OCI-LY3 (cell line): ENCODE results near the gene BMPER.

Experiments used
- H2AFZ ChIP-seq: fragments of 200-600, 300-600 bp; shearing (Covaris generic); 2 replicates; pipeline ENCODE4 v1.6.0; 2014; ENCODE audit warnings: antibody characterized with exemption, low read depth, low read length
- H3K27ac ChIP-seq: fragments of 200-600, 300-600 bp; sonication (generic); 2 replicates; pipeline ENCODE4 v1.5.1; 2014; ENCODE audit warnings: mild to moderate bottlenecking, low read length, moderate library complexity, mixed read lengths
- H3K27me3 ChIP-seq: fragments of 200-600, 300-600 bp; sonication (generic); 2 replicates; pipeline ENCODE4 v1.6.1; 2014; ENCODE audit warnings: low read depth, low read length, mixed read lengths
- H3K36me3 ChIP-seq: fragments of 200-600, 300-600 bp; sonication (generic); replicated peaks from 2 replicates; pipeline ENCODE3; 2014; ENCODE audit warnings: low read depth, low read length, mixed read lengths
- H3K4me1 ChIP-seq: fragments of 300-600, 200-600 bp; sonication (generic); 2 replicates; pipeline ENCODE4 v1.6.1; 2014; ENCODE audit warnings: low read length, mixed read lengths
- H3K4me2 ChIP-seq: fragments of 200-600, 300-600 bp; sonication (generic); 2 replicates; pipeline ENCODE4 v1.6.1; 2014; ENCODE audit warnings: low read length, mixed read lengths
- H3K4me3 ChIP-seq: fragments of 300-600, 200-600 bp; sonication (generic); 2 replicates; pipeline ENCODE4 v1.5.1; 2014; ENCODE audit warnings: antibody characterized with exemption, mild to moderate bottlenecking, low read length, moderate library complexity
- H3K79me2 ChIP-seq: fragments of 300-600, 200-600 bp; shearing (Covaris generic); 2 replicates; pipeline ENCODE4 v1.6.1; 2014; ENCODE audit warnings: mild to moderate bottlenecking, low read length, mixed read lengths
- H3K9ac ChIP-seq: fragments of 300-600, 200-600 bp; shearing (Covaris generic); 2 replicates; pipeline ENCODE4 v1.6.0; 2014; ENCODE audit warnings: mild to moderate bottlenecking, low read length, moderate library complexity
- H3K9me3 ChIP-seq: fragments of 200-600, 300-600 bp; shearing (Covaris generic); 2 replicates; pipeline ENCODE4 v1.6.1; 2014; ENCODE audit warnings: low read length, mixed read lengths; ENCODE audit not compliant: insufficient read depth
- H4K20me1 ChIP-seq: fragments of 200-600, 300-600 bp; sonication (generic); 2 replicates; pipeline ENCODE4 v1.6.1; 2016; ENCODE audit warnings: low read length, mixed read lengths; ENCODE audit not compliant: insufficient read depth
- EZH2phosphoT487 ChIP-seq: fragments of 200-600 bp; shearing (Covaris generic); IDR thresholded peaks from 2 replicates; pipeline ENCODE4 v1.6.1; 2018; ENCODE audit warnings: antibody characterized with exemption, mixed run types, low read depth
- TF ChIP-seq, protein P1 (sequence below): fragments of 200-600, 300-600 bp; sonication (generic); IDR thresholded peaks from 2 replicates; pipeline ENCODE4 v1.5.1; 2014; ENCODE audit warnings: antibody characterized with exemption, low read length, low read depth

BMPER gene

GRCh38 chr7:34048445-34048844 is 143.1 kb downstream of the BMPER start:
- H3K27ac ChIP-seq, result no peak overlapping the region

DNA sequence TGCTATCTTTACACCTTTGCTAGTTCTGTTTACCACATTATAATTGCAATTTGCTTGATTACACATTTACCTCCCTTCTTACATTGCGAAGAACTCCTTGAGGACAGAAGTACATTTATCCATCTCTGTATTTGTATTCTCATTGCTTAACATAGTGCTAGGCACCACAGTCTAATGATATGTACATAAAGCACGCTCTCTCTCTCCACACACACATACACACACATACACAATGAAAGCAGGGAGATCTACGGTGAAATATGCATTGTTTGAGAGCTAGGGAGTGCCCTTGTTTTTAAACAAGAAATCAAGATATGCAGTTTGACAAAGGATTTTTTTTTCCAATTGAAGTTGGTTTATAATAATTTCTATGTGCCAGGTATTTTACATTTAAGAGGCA is 148.7 kb downstream of the BMPER start:
- Histone ChIP-seq H3K36me3 (no peaks in the 10 kb centered on the region), H3K4me1 (no peaks in the 10 kb centered on the region)
- TF ChIP-seq, protein P1, sequence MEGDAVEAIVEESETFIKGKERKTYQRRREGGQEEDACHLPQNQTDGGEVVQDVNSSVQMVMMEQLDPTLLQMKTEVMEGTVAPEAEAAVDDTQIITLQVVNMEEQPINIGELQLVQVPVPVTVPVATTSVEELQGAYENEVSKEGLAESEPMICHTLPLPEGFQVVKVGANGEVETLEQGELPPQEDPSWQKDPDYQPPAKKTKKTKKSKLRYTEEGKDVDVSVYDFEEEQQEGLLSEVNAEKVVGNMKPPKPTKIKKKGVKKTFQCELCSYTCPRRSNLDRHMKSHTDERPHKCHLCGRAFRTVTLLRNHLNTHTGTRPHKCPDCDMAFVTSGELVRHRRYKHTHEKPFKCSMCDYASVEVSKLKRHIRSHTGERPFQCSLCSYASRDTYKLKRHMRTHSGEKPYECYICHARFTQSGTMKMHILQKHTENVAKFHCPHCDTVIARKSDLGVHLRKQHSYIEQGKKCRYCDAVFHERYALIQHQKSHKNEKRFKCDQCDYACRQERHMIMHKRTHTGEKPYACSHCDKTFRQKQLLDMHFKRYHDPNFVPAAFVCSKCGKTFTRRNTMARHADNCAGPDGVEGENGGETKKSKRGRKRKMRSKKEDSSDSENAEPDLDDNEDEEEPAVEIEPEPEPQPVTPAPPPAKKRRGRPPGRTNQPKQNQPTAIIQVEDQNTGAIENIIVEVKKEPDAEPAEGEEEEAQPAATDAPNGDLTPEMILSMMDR, result no peak
- no peak for TF ChIP-seq EZH2phosphoT487

More at GRCh38 chr7:34048445-34048844, 143.1 kb downstream of the BMPER start:
- Histone ChIP-seq H4K20me1 (no peaks in the 10 kb centered on the region), H3K79me2 (no peaks in the 10 kb centered on the region), H3K4me3 (no peak overlapping the region), H3K36me3 (no peaks in the 10 kb centered on the region), H3K9me3 (no peaks in the 10 kb centered on the region), H3K9ac (no peak overlapping the region), H3K4me2 (no peak overlapping the region), H3K27me3 (no peaks in the 10 kb centered on the region), H3K4me1 (no peaks in the 10 kb centered on the region), H2AFZ (no peak overlapping the region)
- no peak for TF ChIP-seq EZH2phosphoT487
- TF ChIP-seq, protein P1, result no peak

DNA sequence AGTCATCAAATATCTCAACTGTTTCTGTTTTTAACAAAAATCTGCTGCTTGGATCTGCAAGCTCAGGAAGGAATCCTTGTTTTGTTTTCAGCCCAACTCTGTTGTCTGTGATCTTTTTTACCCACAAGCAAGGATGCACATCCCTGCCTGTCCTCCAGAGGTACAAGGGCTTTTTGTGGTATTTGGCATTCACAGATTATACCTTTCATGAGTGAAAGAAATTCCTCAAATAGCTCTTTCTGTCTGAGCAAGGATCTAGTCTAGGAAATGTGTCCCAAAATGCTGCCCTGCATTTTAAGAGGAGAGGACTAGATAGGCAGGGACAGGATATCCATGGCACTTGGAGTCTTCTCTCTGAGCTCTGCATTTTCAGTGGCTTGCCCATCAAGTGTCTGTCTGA is 151.8 kb downstream of the BMPER start:
- Histone ChIP-seq H3K9me3 (no peaks in the 10 kb centered on the region), H3K4me1 (no peaks in the 10 kb centered on the region), H3K4me3 (no peak overlapping the region), H3K9ac (no peak overlapping the region), H3K27ac (no peak overlapping the region), H2AFZ (no peak overlapping the region), H3K79me2 (no peaks in the 10 kb centered on the region), H3K27me3 (no peaks in the 10 kb centered on the region), H4K20me1 (no peaks in the 10 kb centered on the region), H3K36me3 (no peaks in the 10 kb centered on the region), H3K4me2 (no peak overlapping the region)
- no peak for TF ChIP-seq EZH2phosphoT487
- TF ChIP-seq, protein P1, result no peak

More for the DNA sequence above, 148.7 kb downstream of the BMPER start:
- H3K27me3 ChIP-seq, result no peaks in the 10 kb centered on the region
- H3K9ac ChIP-seq, result no peak overlapping the region
- H3K9me3 ChIP-seq, result no peaks in the 10 kb centered on the region
- H4K20me1 ChIP-seq, result no peaks in the 10 kb centered on the region
- no peak overlapping the region for H3K27ac ChIP-seq
- H2AFZ ChIP-seq, result no peak overlapping the region
- no peak overlapping the region for H3K4me2 ChIP-seq
- no peaks in the 10 kb centered on the region for H3K79me2 ChIP-seq
- H3K4me3 ChIP-seq, result no peak overlapping the region

DNA sequence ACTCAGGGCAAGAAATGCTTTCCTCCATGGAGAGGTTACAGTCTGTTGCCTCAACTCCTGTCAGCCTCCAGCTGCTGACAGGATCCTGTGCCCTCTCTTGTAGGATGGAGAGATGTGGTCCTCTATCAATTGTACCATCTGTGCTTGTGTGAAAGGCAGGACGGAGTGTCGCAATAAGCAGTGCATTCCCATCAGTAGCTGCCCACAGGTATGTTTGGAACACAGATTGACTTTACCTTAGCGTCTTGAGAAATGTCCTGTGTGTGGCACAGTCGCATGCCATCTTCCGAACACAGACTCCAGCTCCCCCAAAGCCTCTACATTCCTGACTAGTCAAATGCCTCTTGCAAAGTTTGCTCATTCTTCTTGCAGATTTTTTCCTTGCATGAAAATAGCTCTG is 152.6 kb downstream of the BMPER start:
- H3K36me3 ChIP-seq, result no peaks in the 10 kb centered on the region
- no peak overlapping the region for H3K27ac ChIP-seq
- H3K79me2 ChIP-seq, result no peaks in the 10 kb centered on the region
- no peaks in the 10 kb centered on the region for H3K9me3 ChIP-seq
- H3K4me2 ChIP-seq, result no peak overlapping the region
- H2AFZ ChIP-seq, result no peak overlapping the region
- H4K20me1 ChIP-seq, result no peaks in the 10 kb centered on the region
- H3K4me1 ChIP-seq, result no peaks in the 10 kb centered on the region
- TF ChIP-seq, protein P1, result no peak
- TF ChIP-seq EZH2phosphoT487, result no peak
- no peak overlapping the region for H3K4me3 ChIP-seq
- no peak overlapping the region for H3K9ac ChIP-seq
- H3K27me3 ChIP-seq, result no peaks in the 10 kb centered on the region
